Natural killer cell (primary cell): ENCODE results near the gene INSC. TPM values are rescaled to one million over a fixed set of nuclear protein-coding genes. Genes with fewer than 3 reads are reported as not detected.

Experiments
- ATAC-seq, 3 donors: fragments of 150-1000 bp in 2 of 3; fragments of 200-7000 bp in 1 of 3; cut with Tn5 transposase; 1 replicate in 1 of 3; 2 replicates in 2 of 3; pipeline ENCODE4 v1.10.0; 2021; ENCODE audit warnings: mild to moderate bottlenecking in 2 of 3, moderate library complexity in 2 of 3
- DNase-seq, 2 donors: peaks; one replicate each; pipeline versions ENCODE4 v3.0.0 to v3.0.0-alpha.2; 2013 to 2021; ENCODE audit warnings: mixed read lengths in 1 of 2
- H3K27ac ChIP-seq: one replicate; pipeline ENCODE4 v1.5.1; 2013; ENCODE audit warnings: mild to moderate bottlenecking, low read length
- H3K27me3 ChIP-seq: one replicate; pipeline ENCODE4 v1.6.1; 2013; ENCODE audit warnings: low read length; ENCODE audit not compliant: control insufficient read depth, insufficient read depth
- H3K36me3 ChIP-seq: one replicate; pipeline ENCODE4 v1.6.1; 2013; ENCODE audit warnings: low read length; ENCODE audit not compliant: control insufficient read depth, insufficient read depth
- H3K4me1 ChIP-seq: one replicate; pipeline ENCODE4 v1.6.1; 2013; ENCODE audit warnings: low read length; ENCODE audit not compliant: control insufficient read depth, insufficient read depth
- H3K4me3 ChIP-seq: one replicate; pipeline ENCODE4 v1.5.1; 2013; ENCODE audit warnings: low read length
- H3K9me3 ChIP-seq: one replicate; pipeline ENCODE4 v1.6.1; 2013; ENCODE audit warnings: low read length; ENCODE audit not compliant: control insufficient read depth, insufficient read depth
- H3K27ac Mint-ChIP-seq, 2 donors: one replicate each; pipeline ENCODE4 v1.8.0; 2022; ENCODE audit warnings: mild to moderate bottlenecking in 2 of 2, mixed read lengths in 2 of 2, moderate library complexity in 1 of 2
- H3K27me3 Mint-ChIP-seq, 2 donors: one replicate each; pipeline ENCODE4 v1.8.0; 2022; ENCODE audit warnings: low read depth in 2 of 2, mixed read lengths in 2 of 2
- H3K36me3 Mint-ChIP-seq: one replicate; pipeline ENCODE4 v1.8.0; 2022; ENCODE audit warnings: mixed read lengths
- H3K4me1 Mint-ChIP-seq, 2 donors: one replicate each; pipeline ENCODE4 v1.8.0; 2022; ENCODE audit warnings: mixed read lengths in 2 of 2
- H3K4me3 Mint-ChIP-seq: one replicate; pipeline ENCODE4 v1.8.0; 2022; ENCODE audit warnings: mild to moderate bottlenecking, moderate library complexity, mixed read lengths
- H3K9me3 Mint-ChIP-seq, 2 donors: one replicate each; pipeline ENCODE4 v1.8.0; 2022; ENCODE audit warnings: mixed read lengths in 2 of 2
- WGBS: methylation state at CpG from one replicate; pipeline ENCODE4 v1.1.7; 2013; ENCODE audit warnings: missing lambda C conversion rate; ENCODE audit not compliant: insufficient coverage; 5-methylcytosine and 5-hydroxymethylcytosine counted together
- intact Hi-C: fragments of 100-400 bp; cut with micrococcal nuclease; formaldehyde crosslinking; loops from one replicate; pipeline ENCODE4 v1.14.2; 2022
- total RNA-seq, 4 donors: library from RNA; stranded (reverse); fragments of 120-200 nt in 1 of 4; gene quantifications; one replicate each; pipeline versions ENCODE4 v1.2.3 to v1.2.4, GENCODE V29; 2013 to 2022
- TF ChIP-seq, protein P1 (sequence below): fragments of 200-600 bp; IDR thresholded peaks from one replicate; pipeline ENCODE4 v1.8.0; 2022; ENCODE audit warnings: antibody characterized with exemption

Gene INSC
- total RNA-seq, 3 donors from 2014 or later (not counting 1 experiment from before 2014, with no cell fraction given): 0.16 to 0.27 TPM; not detected in 1

DNA sequence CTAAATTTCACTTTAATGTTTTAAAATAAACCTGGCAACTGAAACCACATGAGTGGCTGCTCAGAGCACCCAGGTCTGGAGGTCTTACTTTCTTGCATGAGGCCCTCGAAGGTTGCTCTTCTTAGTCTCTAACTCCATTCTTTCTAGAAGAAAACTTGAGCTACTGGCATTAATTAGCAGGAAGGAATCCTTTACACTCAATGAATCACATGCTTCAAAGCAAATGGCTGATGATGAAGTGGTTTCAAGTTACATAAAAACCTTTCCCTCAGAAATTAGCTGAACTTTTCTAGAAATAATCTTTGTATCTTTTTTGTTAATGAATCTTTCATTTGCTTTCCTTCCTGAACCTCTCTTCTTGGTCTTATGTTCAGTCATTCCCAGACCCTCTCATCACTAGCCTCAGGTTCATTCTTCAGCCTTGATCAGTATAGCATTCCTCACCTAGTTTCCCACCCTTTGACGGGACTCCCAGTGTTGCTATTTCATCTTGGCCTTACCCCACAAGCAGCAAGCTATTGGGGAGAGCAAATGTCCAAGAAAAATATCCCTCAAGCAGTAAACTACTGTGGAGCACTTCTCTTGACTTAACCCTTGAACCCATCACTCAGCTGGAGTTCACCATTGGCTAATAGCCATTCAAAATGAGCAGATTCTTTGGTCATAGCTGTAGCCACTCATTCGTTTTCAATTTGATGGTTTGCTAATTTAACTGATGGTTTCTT is 75.1 kb downstream of the INSC start:
- no peak overlapping the region for H3K27ac ChIP-seq
- peaks cover 9 to 14% of the 10 kb centered on the region in 2 donors for H3K27me3 Mint-ChIP-seq
- H3K27ac Mint-ChIP-seq: no peak overlapping the region
- ATAC-seq (no peak), DNase-seq (no peak)
- 84% methylated on average over 3 of the region's 3 CpGs for WGBS
- H3K4me3 ChIP-seq: no peak overlapping the region
- TF ChIP-seq, protein P1, sequence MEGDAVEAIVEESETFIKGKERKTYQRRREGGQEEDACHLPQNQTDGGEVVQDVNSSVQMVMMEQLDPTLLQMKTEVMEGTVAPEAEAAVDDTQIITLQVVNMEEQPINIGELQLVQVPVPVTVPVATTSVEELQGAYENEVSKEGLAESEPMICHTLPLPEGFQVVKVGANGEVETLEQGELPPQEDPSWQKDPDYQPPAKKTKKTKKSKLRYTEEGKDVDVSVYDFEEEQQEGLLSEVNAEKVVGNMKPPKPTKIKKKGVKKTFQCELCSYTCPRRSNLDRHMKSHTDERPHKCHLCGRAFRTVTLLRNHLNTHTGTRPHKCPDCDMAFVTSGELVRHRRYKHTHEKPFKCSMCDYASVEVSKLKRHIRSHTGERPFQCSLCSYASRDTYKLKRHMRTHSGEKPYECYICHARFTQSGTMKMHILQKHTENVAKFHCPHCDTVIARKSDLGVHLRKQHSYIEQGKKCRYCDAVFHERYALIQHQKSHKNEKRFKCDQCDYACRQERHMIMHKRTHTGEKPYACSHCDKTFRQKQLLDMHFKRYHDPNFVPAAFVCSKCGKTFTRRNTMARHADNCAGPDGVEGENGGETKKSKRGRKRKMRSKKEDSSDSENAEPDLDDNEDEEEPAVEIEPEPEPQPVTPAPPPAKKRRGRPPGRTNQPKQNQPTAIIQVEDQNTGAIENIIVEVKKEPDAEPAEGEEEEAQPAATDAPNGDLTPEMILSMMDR: no peak
- no peaks in the 10 kb centered on the region for H3K27me3 ChIP-seq
- no peaks in the 10 kb centered on the region for H3K36me3 Mint-ChIP-seq
- H3K4me1 Mint-ChIP-seq: no peaks in the 10 kb centered on the region
- no peaks in the 10 kb centered on the region for H3K4me1 ChIP-seq
- H3K9me3 ChIP-seq: no peaks in the 10 kb centered on the region
- no peaks in the 10 kb centered on the region for H3K36me3 ChIP-seq
- H3K9me3 Mint-ChIP-seq: no peaks in the 10 kb centered on the region
- intact Hi-C loops: no loop called here
- H3K4me3 Mint-ChIP-seq: no peak overlapping the region

DNA sequence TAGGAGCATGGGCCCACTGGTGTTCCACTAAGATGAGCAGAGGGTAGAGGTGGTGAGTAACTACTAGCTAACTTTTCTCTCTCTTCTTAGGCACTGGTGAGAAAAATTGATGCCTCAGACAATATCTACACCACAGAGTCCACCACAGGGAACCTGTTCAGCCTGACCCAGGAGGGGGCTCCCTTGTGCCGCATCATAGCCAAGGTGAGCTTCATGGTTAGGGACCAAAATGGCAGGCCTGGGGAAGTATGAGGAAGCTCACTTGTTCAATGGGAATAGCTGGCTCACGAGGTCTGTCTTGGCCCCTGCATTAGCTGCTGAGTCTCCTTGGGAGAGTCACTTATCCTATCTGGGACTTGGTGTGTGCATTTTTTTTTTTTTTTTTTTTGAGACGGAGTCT is 75.9 kb downstream of the INSC start:
- intact Hi-C loops: no loop called here
- DNase-seq (no peak), ATAC-seq (no peak)
- Histone ChIP-seq H3K4me1 (no peaks in the 10 kb centered on the region), H3K4me3 (no peak overlapping the region), H3K27me3 (no peaks in the 10 kb centered on the region), H3K9me3 (no peaks in the 10 kb centered on the region), H3K36me3 (no peaks in the 10 kb centered on the region), H3K27ac (no peak overlapping the region)
- no peak overlapping the region for H3K4me3 Mint-ChIP-seq
- no peaks in the 10 kb centered on the region for H3K4me1 Mint-ChIP-seq
- peaks cover 9 to 14% of the 10 kb centered on the region in 2 donors for H3K27me3 Mint-ChIP-seq
- no peak overlapping the region for H3K27ac Mint-ChIP-seq
- no peaks in the 10 kb centered on the region for H3K36me3 Mint-ChIP-seq
- WGBS: 92% methylated on average over 2 of the region's 3 CpGs
- TF ChIP-seq, protein P1: no peak
- no peaks in the 10 kb centered on the region for H3K9me3 Mint-ChIP-seq

DNA sequence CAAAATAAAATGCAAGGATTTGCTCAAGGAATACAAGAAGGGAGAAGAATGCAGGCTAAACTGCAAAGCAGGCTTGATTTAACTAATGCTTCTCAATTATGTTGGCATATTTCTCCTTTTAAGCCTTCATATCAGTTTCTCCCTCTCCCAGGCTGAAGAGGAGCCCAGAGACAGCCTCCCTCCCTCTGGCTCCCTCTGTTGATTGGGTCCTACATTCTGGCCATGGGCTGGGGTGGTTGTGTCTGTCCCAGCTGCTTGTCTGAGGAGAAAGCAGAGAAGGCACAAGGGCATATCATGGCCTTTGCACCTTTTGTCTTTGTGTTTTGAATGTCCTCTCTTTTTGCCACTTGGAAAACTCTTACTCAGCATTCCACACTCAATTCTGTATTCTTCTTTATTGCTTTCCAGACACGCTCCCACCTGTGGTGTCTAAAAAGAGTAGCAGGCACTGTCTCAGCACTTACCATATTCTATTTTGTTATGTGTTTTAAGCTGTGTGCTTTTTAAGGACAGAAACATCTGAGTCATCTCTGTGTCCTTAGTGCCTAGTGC is 77.4 kb downstream of the INSC start:
- no CpG with 5 or more reads among the region's 1 CpG for WGBS
- no peak overlapping the region for H3K4me3 ChIP-seq
- H3K9me3 Mint-ChIP-seq: no peaks in the 10 kb centered on the region
- no peaks in the 10 kb centered on the region for H3K36me3 Mint-ChIP-seq
- DNase-seq (no peak), ATAC-seq (no peak)
- H3K4me1 ChIP-seq: no peaks in the 10 kb centered on the region
- peaks cover 5 to 6% of the 10 kb centered on the region in 2 donors for H3K27me3 Mint-ChIP-seq
- H3K4me3 Mint-ChIP-seq: no peak overlapping the region
- H3K36me3 ChIP-seq: no peaks in the 10 kb centered on the region
- TF ChIP-seq, protein P1: no peak
- H3K27ac ChIP-seq: no peak overlapping the region
- H3K27ac Mint-ChIP-seq: no peak overlapping the region
- H3K9me3 ChIP-seq: no peaks in the 10 kb centered on the region
- H3K4me1 Mint-ChIP-seq: no peaks in the 10 kb centered on the region
- intact Hi-C loops: no loop called here
- H3K27me3 ChIP-seq: no peaks in the 10 kb centered on the region
